ENCODE data around the gene KRT28.
A peak's percentile ranks its signal among the peaks of the same experiment; 100 is the strongest.
"Not testable (repeated sequence)": the region's sequence is repeated elsewhere in the genome, so short reads cannot be mapped to it uniquely, and the experiment has no call there.

The KRT28 gene

DNA sequence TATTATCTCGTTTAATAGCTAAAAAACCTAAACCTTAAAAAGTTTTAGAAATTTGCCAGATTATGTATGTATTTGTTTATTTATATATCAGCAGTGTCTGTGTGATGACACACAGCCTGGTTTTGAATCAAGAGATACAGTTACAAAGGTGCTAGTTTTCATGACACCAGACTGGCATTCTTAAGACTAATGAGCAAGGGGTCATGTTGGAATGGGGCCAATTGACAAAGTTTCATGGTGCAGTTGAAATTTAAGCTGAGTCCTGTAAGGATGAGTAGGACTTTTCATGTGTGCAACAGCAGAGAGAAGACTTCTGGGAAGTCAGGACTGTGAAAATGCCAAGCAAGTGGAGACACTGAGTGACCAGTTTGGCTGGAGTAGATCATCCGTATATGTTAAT lies 25.8 kb upstream of the KRT28 start:
- no peak for ATAC-seq (replicated peaks)
- Mint-ChIP-seq H3K4me1 (peaks cover 0 to 10% of the 10 kb centered on the region in 2 donors), H3K4me3 (no peak overlapping the region)

DNA sequence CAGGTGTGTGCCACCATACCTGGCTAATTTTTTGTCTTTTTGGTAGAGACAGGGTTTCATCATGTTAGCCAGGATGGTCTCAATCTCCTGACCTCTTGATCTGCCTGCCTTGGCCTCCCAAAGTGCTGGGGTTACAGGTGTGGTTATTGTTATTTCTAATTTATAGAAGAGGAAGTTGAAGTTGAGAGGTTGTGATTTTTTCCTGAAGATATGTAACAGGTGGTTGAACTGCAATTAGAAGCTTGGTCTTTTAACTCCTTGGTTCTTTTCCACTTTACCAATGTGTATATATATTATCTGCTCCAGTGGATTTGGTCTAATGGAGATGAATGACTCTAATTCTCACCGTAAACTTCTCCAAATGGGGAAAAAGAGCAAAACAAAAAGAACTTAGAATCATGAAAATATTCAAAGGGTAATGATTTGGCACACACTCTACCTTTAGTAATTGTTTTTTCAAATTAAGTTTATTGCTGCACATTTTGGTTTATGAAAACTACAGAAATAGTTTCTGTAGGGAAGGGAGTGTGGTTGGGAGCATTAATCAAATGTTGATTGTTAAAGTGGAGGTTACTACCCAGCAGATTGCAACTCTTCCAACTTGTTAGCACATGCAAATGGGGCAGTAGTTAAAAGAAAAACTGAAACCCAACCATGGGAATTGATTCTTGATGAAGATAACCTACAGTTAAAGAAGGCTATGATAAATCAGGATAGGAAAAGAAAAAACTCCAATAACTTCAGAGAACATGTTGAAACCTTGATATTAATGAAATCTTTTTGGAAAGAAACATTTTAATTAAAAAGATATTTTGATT lies 24.5 kb upstream of the KRT28 start:
- Mint-ChIP-seq H3K27me3 (peaks cover 13 to 19% of the 10 kb centered on the region in 2 donors), H3K27ac (no peak overlapping the region), H3K9me3 (no peaks in the 10 kb centered on the region), H3K4me3 (no peak overlapping the region), H3K4me1 (peaks cover 6 to 16% of the 10 kb centered on the region in 2 donors), H3K36me3 (peaks cover 21 to 45% of the 10 kb centered on the region in 2 donors)
- DNase-seq (no peak), ATAC-seq (replicated peaks) (no peak)

More for the DNA sequence above, 25.8 kb upstream of the KRT28 start:
- H3K9me3 Mint-ChIP-seq = peaks cover 0 to 4% of the 10 kb centered on the region in 2 donors
- peaks cover 22 to 44% of the 10 kb centered on the region in 2 donors for H3K36me3 Mint-ChIP-seq
- H3K27me3 Mint-ChIP-seq = peaks cover 13 to 19% of the 10 kb centered on the region in 2 donors
- no peak for DNase-seq
- no peak overlapping the region for H3K27ac Mint-ChIP-seq

DNA sequence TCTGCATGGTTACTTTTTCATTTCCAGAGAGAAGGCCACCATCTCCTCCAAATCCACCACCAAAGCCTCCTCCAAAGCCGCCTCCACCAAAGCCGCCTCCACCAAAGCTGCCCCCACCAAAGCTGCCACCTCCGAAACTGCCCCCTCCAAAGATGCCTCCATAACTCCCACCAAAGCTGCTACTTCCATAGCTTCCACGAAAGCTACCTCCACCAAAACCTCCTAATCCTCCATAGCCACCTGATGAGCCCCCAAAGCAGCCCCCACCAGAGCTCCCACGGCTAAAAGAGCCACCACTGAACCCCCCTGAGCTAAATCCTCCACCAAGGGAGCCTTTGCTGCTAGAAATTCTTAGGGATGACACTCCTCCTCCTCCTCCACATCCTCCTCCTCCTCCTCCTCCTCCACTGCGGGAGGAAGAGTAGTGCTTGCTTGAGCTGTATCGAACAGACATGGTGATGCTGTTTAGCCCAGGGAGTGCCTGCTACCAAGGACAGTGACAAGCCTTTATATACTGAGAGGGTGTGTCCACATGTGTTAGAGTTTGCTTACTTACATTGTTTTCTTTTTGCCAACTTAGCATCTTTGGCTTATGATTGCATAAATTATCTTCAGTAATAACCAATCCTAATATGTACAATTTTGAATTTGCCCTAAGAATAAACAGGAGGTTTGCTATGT lies 22.5 kb upstream of the KRT28 start, which contains the start of gene KRT10:
Gene KRT10, minus strand, starts transcription at position 483 of the 681 bp plus-strand sequence. Its CDS starts 29 bp downstream, at position 454.
- no peak for ATAC-seq (replicated peaks)

DNA sequence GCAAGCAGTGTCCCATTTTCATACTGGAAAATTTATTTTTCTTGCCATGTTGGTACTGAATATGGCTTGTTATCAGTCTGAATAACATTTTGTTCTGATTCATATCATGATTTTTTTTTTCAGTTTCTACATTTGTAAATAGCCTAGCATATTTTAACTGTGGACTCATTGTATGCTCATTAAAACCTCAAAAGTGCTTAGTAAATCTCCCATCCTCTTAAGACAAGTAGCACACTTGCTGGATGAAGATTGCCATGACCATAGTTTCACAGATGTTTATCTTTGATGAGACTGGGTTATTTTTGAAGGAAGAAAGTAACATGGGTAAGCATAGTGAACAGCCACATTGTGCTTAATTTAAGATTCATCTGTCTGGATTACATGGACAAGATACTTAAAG lies 21.8 kb upstream of the KRT28 start:
- Mint-ChIP-seq H3K9me3 (peaks cover 0 to 3% of the 10 kb centered on the region in 2 donors), H3K4me3 (no peak overlapping the region), H3K4me1 (peaks cover 12 to 24% of the 10 kb centered on the region in 2 donors), H3K36me3 (peaks cover 23 to 39% of the 10 kb centered on the region in 2 donors), H3K27me3 (peaks cover 10 to 17% of the 10 kb centered on the region in 2 donors), H3K27ac (no peak overlapping the region)
- DNase-seq = no peak
- ATAC-seq (replicated peaks) = no peak

More for the DNA sequence above, 22.5 kb upstream of the KRT28 start, which contains the start of gene KRT10:
- Mint-ChIP-seq H3K9me3 (peaks cover 0 to 3% of the 10 kb centered on the region in 2 donors), H3K36me3 (peaks cover 21 to 35% of the 10 kb centered on the region in 2 donors), H3K4me3 (no peak within 1 kb of the TSS), H3K4me1 (peaks cover 10 to 20% of the 10 kb centered on the region in 2 donors), H3K27ac (no peak within 1 kb of the TSS), H3K27me3 (peaks cover 13 to 19% of the 10 kb centered on the region in 2 donors)
- DNase-seq = no peak

DNA sequence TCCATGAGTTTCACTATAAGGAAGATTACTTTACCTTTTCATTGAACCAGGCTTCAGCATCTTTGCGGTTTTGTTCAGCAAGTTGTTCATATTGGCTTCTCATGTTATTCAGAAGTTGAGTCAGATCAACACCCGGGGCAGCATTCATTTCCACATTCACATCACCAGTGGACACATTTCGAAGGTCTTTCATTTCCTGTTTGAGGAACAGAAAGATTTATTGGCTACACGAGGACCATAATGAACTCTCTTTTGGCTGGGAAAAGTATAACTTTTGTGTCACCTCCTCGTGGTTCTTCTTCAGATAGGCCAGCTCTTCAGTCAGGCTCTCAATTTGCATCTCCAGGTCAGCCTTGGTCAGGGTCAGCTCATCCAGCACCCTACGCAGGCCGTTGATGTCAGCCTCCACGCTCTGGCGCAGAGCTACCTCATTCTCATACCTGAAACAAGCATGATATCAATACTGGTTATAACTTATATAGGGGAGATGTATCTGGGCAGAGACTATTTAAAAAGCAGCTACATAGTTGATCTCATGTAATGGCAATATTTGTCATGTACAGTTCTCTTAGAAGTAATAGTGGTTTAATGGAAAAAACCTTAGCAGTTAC lies 20.6 kb upstream of the KRT28 start:
- H3K27ac Mint-ChIP-seq = no peak overlapping the region
- peaks cover 18 to 31% of the 10 kb centered on the region in 2 donors for H3K36me3 Mint-ChIP-seq
- H3K4me1 Mint-ChIP-seq = peaks cover 12 to 24% of the 10 kb centered on the region in 2 donors
- no peak for DNase-seq
- H3K9me3 Mint-ChIP-seq = peaks cover 0 to 3% of the 10 kb centered on the region in 2 donors
- H3K27me3 Mint-ChIP-seq = peaks cover 0 to 7% of the 10 kb centered on the region in 2 donors
- peak overlapping the region; percentile 7 to 78 for H3K4me3 Mint-ChIP-seq
- no peak for ATAC-seq (replicated peaks)

DNA sequence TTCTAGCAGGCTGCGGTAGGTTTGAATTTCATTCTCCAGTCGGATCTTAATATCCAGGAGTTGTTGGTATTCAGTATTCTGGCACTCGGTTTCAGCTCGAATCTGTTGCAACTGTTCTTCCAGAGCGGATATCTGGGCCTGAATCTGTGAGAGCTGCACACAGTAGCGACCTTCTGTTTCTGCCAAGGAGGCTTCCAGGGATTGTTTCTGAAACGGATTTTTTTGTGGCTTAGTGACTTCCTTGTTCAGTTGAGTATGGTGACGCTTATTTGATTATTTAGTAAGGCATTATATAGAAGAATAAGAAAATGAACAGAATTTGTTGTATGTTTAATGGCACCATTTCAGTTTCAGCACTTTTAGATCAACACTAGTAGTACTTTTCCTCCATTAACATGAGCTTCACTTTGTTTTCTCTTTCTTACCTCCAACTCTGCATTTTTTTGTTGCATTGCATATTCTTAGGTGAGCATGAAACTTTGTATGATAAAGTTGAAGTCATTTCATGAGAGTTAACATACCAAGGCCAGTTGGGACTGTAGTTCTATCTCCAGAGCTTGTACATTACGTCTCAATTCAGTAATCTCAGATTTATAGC lies 19.9 kb upstream of the KRT28 start:
- peaks cover 12 to 24% of the 10 kb centered on the region in 2 donors for H3K4me1 Mint-ChIP-seq
- peaks cover 0 to 4% of the 10 kb centered on the region in 2 donors for H3K9me3 Mint-ChIP-seq
- ATAC-seq (replicated peaks) (no peak), DNase-seq (no peak)
- peaks cover 19 to 33% of the 10 kb centered on the region in 2 donors for H3K36me3 Mint-ChIP-seq
- H3K27ac Mint-ChIP-seq = peak overlapping the region; percentile 69
- peak overlapping the region; percentile 78 to 85 for H3K4me3 Mint-ChIP-seq
- H3K27me3 Mint-ChIP-seq = peaks cover 3 to 9% of the 10 kb centered on the region in 2 donors

DNA sequence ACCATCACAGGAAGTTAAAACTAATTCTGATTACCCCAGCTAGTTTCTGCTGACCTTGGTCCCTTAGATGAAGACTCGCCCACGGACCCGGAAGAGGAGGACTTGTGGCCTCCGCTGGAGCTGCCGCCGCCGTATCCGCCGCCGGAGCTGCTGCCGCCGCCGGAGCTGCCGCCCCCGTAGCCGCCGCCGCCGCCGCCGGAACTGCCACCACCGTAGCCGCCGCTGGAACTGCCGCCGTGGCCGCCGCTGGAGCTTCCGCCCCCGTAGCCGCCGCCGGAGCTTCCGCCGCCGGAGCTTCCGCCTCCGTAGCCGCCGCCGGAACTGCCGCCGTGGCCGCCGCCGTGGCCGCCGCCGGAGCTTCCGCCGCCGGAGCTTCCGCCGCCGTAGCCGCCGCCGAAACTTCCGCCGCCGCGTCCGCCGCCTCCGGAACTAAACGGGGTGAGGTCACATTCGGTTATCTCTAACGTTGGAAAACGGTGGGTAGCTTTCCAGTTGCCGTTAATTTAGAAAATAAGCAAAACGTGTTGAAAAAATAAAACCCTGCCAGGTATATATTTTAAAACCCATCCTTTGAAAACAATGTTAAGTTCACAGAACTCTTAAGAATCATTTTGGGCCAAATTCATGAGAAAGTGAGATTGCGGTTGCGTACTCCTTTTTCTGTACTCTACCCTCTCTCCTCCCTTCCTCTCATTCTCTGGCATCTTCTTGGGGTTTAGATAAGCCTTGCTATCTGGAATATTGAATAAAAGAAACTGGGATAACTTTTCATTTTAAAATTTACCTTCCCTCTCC lies 19.2 kb upstream of the KRT28 start:
- ATAC-seq (replicated peaks) = peak; percentile 91 to 92
- peaks cover 19 to 32% of the 10 kb centered on the region in 2 donors for H3K36me3 Mint-ChIP-seq
- DNase-seq = peak; percentile 80
- peaks cover 10 to 16% of the 10 kb centered on the region in 2 donors for H3K27me3 Mint-ChIP-seq
- H3K4me3 Mint-ChIP-seq = peak overlapping the region; percentile 83 to 85
- peak overlapping the region; percentile 83 for H3K27ac Mint-ChIP-seq
- H3K9me3 Mint-ChIP-seq = peaks cover 0 to 5% of the 10 kb centered on the region in 2 donors
- peaks cover 12 to 17% of the 10 kb centered on the region in 2 donors for H3K4me1 Mint-ChIP-seq

DNA sequence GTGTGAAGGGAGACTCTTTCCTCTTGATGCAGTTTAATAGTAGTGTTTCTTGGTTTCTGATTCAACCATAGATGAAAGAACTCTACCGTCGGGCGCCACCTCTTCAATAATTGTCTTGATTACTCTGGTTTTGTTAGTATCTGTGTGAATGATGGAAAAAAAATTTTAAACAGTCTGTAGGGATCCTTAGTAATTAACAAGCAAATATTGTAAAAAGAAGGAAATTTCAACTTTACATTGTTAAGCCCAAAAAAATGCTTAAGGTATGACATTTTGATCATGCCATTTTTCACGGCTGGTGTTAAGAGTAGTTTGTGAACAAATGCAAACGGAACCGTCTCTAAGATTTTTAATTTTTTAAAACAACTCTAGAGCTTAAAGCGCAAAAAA lies 18.6 kb upstream of the KRT28 start:
- peak overlapping the region; percentile 83 for H3K27ac Mint-ChIP-seq

DNA sequence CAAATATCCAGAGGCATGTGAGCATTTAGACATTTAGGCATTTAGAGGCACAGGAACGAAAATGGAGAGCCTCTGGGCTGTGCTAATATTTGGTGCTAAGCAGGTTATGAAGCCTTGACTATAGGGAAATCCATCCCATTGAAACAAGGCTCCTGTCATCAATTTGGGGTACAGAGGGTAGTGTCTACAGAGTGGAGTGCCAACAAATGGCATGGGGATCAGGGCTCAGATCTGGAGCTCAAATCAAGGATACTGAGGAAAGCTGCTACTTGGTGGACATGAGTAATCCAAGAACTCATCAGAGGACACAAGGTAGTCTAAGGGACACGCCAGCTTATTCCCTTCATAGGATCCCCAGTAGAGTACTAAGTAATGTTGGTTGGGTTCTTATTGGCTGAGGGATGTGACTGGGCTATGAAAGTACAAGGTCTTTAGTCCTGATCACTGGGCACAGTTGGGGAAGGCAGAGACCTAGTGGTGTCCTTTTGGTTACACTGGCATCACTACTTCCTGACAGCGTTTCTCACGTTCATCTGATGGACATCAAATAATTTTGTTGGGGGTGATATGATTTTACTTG lies 17.4 kb upstream of the KRT28 start:
- no peak for ATAC-seq (replicated peaks)

More for the DNA sequence above, 18.6 kb upstream of the KRT28 start:
- DNase-seq (no peak), ATAC-seq (replicated peaks) (no peak)
- peaks cover 0 to 5% of the 10 kb centered on the region in 2 donors for H3K9me3 Mint-ChIP-seq
- peaks cover 18 to 32% of the 10 kb centered on the region in 2 donors for H3K36me3 Mint-ChIP-seq
- peaks cover 12 to 13% of the 10 kb centered on the region in 2 donors for H3K4me1 Mint-ChIP-seq
- peak overlapping the region; percentile 83 to 85 for H3K4me3 Mint-ChIP-seq
- peaks cover 14 to 20% of the 10 kb centered on the region in 2 donors for H3K27me3 Mint-ChIP-seq

DNA sequence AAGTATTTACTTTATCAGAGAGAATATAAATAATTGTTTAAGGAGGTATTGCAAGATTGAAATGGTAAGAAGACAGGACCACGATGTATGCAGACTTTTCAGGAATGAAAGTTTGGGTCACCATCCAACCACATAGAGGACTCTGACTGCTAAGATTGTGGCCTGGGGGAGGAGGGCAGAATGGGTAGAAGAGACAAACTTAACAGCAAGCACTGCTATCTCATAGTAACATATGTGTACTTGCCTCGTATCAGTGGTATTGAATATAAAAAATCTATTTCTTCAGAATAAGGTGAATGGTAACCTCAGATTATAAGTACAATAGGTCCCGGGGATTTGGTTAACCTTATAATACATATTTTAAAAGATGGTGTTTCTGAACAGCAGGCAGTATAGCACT lies 16.8 kb upstream of the KRT28 start:
- no peak for ATAC-seq (replicated peaks)
- Mint-ChIP-seq H3K9me3 (peaks cover 0 to 5% of the 10 kb centered on the region in 2 donors), H3K36me3 (peaks cover 12 to 25% of the 10 kb centered on the region in 2 donors), H3K27me3 (peaks cover 28 to 29% of the 10 kb centered on the region in 2 donors), H3K27ac (no peak overlapping the region), H3K4me3 (no peak overlapping the region), H3K4me1 (peaks cover 12 to 13% of the 10 kb centered on the region in 2 donors)
- no peak for DNase-seq

More for the DNA sequence above, 17.4 kb upstream of the KRT28 start:
- Mint-ChIP-seq H3K4me3 (peak overlapping the region; percentile 52 to 74), H3K4me1 (peaks cover 12 to 13% of the 10 kb centered on the region in 2 donors), H3K27ac (no peak overlapping the region), H3K27me3 (peaks cover 24 to 25% of the 10 kb centered on the region in 2 donors), H3K9me3 (peaks cover 0 to 5% of the 10 kb centered on the region in 2 donors), H3K36me3 (peaks cover 15 to 28% of the 10 kb centered on the region in 2 donors)
- DNase-seq = no peak

DNA sequence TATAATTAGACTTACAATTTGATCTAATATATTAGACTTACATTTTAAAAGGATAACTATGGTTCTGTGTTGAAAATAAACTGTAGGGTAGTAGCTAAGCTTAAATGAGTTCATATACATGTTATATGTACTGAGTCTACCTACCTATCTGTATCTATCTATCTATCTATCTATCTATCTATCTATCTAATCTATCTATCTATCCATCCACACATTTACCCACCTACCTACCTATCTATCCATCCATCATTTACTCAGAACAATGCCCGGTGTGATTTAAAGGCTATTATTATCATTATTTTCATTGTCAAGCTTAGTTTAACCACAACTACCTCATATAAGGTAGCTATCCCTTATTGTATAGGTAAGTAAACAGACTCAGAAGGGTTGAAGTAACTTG lies 15.6 kb upstream of the KRT28 start:
- Mint-ChIP-seq H3K27ac (no peak overlapping the region), H3K4me1 (peaks cover 11 to 12% of the 10 kb centered on the region in 2 donors), H3K36me3 (peaks cover 12 to 23% of the 10 kb centered on the region in 2 donors), H3K27me3 (peaks cover 36 to 39% of the 10 kb centered on the region in 2 donors), H3K4me3 (no peak overlapping the region), H3K9me3 (peaks cover 0 to 5% of the 10 kb centered on the region in 2 donors)
- ATAC-seq (replicated peaks) = no peak
- no peak for DNase-seq

DNA sequence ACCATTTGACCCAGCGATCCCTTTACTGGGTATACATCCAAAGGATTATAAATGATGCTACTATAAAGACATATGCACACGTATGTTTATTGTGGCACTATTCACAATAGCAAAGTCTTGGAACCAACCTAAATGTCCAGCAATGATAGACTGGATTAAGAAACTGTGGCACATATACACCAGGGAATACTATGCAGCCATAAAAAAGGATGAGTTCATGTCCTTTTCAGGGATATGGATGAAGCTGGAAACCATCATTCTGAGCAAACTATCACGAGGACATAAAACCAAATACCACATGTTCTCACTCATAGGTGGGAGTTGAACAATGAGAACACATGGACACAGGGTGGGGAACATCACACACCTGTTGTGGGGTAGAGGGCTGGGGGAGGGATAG lies 14.9 kb upstream of the KRT28 start:
- peaks cover 12 to 19% of the 10 kb centered on the region in 2 donors for H3K36me3 Mint-ChIP-seq
- DNase-seq; ATAC-seq (replicated peaks); H3K4me3 Mint-ChIP-seq; H3K27ac Mint-ChIP-seq; H3K4me1 Mint-ChIP-seq; H3K9me3 Mint-ChIP-seq: not testable (repeated sequence)
- H3K27me3 Mint-ChIP-seq = peaks cover 43 to 46% of the 10 kb centered on the region in 2 donors

DNA sequence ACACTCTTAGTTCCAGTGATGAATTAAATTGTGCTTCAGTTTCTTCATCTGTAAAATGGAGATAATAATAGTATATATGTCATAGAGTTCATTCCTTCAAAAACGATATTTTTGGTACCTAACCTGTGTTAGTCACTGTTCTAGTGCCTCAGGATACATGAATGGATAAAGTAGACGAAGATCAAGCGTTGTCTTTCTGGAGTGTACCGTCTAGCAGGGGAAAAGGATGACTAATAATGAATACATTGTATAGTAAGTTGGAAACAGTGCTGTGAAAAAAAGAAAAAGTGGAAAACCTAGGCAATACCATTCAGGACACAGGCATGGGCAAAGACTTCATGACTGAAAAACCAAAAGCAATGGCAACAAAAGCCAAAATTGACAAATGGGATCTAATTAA lies 14.0 kb upstream of the KRT28 start:
- no peak overlapping the region for H3K4me3 Mint-ChIP-seq
- DNase-seq (no peak), ATAC-seq (replicated peaks) (no peak)
- peaks cover 43 to 50% of the 10 kb centered on the region in 2 donors for H3K27me3 Mint-ChIP-seq
- H3K4me1 Mint-ChIP-seq = peaks cover 6 to 8% of the 10 kb centered on the region in 2 donors
- H3K36me3 Mint-ChIP-seq = peaks cover 12 to 19% of the 10 kb centered on the region in 2 donors
- H3K27ac Mint-ChIP-seq = no peak overlapping the region
- H3K9me3 Mint-ChIP-seq = peaks cover 0 to 5% of the 10 kb centered on the region in 2 donors
